Tongue (tissue), 2 donors: Measurements from ENCODE around the gene EPB41L4B. TPM values are rescaled to one million over a fixed set of nuclear protein-coding genes. Genes with fewer than 3 reads are reported as not detected.
"Not testable (repeated sequence)": the region's sequence is repeated elsewhere in the genome, so short reads cannot be mapped to it uniquely, and the experiment has no call there.

Source experiments
- DNase-seq: peaks from one replicate; pipeline ENCODE4 v3.0.0-alpha.2; 2015
- total RNA-seq: library from RNA; depleted of rRNA; stranded (reverse); fragments of >200 nt; gene quantifications from one replicate; pipeline ENCODE4 v1.2.3, GENCODE V29; 2014

EPB41L4B gene
- total RNA-seq, 1 donor from 2014 or later = 5.8 TPM

DNA sequence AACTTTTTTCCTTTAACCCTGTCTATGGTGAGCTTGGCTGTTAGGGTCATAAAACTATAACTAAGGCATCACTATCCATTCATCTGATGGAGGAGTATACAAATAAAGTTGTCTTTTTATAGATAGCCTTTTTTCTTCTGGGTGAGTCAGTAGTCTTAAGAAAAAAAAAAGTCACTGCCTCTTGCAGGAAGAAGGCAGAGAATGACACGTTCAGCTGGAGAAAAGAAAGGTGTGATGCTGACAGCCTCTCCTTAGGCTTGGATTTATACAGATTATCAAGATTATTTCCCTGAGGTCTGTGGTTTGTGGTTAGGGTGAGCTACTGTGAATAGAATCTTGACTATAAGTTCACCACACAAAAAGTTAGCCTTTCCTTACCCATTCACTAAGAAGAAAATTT, 23.0 kb downstream of the EPB41L4B start:
- no peak for DNase-seq

DNA sequence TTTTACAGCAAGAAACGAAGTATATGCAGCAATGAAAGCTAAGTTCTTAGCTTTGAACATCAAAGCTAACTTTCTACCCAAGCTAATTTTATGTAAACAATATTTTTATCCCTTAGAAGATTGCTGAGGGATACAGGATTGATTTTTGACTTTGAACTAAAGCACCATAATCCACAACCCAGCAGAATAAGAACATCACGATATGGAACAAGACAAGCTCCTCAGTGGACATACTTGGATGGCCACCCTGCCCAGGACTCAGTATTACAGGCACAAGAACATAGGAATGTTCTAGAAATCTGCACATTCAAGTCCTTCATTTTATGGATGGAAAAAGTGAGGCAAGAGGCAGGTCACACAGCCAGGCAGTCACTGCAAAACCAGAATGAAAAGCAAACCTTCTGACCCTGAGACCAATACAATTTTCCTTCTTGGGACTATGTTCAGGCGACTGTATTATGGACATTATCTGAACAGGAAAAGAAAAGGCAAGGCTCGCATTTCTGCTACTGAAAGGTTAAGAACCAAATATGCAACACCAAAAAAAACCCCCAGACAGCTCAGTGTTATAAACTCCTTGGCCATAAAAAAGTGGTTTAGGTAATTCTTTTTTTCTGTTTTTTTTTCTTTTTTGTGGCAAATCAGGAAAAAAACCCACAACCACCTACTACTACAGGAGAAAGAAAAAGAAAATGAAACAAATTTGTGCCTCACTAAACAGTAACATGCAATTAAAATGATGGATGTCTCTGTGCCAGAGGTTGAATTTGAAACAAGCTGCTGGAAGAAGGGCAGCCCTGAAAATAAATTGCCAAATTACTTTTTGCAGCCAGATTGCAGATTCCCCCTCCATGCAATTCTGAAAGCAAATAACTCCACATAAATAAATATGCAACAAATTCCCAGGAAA, 25.4 kb downstream of the EPB41L4B start:
- no peak for DNase-seq

DNA sequence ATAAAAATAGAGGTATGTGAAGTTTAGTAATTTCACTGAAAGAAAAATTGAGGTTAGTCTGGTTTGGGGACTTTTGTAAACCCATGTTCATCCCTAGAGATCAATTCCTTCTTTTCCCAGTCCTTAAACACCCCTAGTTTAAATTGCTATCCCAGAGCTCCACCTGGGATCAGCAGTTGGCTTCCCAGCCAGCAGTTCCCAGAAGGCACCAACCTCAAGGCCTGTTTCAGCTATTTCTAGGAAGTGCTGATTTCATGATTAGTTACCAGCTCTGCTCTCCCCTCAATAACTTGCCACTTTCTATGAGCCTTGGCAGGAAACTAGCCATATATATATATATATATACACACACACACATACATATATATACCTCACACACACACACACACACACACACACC, 30.5 kb downstream of the EPB41L4B start:
- no peak for DNase-seq

DNA sequence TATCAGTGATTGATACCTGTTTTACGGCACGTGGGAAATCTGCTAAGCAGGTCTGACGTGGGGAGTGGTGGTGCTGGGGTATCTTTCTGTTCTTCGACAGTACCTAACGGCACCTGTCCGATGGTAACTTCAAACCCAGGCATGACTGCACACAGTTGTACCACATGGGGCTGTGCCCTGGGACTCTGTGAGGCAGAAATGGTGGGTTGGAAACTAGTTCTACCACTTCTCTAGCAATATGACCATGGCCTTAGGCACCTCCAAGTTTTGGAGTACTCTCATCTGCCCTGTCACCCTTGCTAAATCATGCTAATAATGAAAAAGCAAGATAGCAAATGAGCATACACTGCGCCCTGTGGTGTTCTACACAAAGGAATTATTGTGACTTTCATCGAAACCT, 30.9 kb downstream of the EPB41L4B start:
- DNase-seq = no peak

DNA sequence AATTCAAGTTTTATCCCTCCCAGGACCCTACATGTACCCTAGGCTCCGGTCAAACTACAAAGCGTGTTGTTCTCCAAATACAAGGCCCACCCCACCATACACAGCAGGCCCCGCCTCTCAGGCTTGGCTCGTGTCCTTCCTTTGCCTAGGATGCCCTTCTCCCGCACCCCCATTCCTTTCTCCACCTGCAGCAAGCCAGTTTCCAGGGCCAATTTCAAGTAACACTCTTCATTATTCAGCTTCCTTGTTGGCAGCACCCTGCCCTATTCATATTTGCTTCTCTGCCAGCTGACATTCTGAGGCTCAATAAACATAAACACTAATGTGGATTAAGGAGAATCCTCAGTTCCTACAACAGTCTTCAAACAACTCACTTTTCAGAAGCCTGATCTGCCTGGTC, 31.7 kb downstream of the EPB41L4B start:
- DNase-seq = no peak

DNA sequence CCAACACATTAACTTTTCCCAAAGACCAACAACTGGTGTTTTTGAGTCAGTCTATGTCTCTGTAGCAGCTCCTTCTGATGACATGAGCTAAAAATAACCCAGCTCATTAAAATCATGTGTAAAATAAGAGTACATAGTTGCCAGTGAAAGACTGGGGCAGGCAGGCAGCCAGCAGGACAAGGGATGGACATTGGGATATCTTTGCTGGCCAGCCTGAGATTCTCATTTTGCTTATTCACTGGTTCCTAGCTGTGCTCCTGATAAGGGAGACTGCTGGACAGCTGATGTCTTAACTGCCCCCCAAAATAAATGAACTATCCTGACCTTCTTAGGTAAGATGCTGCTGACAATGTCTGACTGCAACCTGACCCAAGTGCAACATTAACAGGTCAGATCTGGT, 33.9 kb downstream of the EPB41L4B start:
- DNase-seq = no peak

DNA sequence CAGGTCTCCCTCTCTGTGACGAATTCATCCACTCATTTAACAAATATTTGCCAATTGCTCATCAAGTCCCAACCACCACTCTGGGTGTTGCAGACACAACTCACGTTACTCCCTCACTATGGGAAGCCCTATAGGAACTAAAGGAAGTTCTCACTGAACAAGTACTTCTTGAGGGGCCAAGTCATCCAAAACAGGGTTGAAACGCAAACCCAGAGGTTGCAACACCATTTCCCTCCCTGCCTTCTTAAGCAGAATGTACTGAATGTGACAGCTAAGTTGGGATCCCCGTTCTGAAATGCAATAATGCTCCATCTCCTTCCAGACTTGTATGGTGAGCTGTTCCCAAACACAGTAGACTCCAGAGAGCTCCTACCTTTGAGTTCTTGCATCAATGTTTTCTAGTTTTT, 34.3 kb downstream of the EPB41L4B start:
- DNase-seq = no peak

DNA sequence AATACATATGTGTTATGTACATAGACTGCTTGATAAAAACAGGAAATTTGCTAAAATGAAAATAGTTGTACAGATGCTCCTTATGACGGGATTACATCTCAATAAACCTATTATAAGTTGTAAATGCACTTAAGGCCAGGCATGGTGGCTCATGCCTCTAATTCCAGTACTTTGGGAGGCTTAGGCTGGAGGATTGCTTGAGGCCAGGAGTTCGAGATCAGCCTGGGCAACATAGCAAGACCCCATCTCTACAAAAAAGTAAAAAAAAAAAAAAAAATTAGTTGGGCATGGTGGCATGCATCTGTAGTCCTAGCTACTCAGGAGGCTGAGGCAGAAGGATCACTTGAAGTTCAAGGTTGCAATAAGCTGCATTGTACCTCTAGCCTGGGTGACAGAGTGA, 37.2 kb downstream of the EPB41L4B start:
- DNase-seq = not testable (repeated sequence)

DNA sequence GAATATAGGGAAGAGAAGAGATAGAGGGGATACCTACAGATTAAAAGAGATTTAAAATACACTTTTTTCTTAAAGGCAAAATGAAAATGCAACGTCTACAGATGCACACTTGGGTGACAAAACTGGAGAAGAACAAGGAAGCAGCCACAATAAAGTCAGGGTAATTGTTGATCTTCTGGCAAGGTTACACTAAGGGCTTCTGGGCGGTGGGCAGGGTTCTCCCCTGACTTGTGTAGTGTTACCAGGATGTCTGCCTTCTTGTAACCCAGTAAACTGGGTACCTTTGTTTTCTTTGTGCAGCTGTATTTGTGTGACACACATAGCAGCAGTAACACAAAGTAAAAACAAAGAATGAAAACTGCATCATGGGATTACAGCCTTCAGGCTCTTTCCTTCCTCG, 37.8 kb downstream of the EPB41L4B start:
- DNase-seq = no peak

DNA sequence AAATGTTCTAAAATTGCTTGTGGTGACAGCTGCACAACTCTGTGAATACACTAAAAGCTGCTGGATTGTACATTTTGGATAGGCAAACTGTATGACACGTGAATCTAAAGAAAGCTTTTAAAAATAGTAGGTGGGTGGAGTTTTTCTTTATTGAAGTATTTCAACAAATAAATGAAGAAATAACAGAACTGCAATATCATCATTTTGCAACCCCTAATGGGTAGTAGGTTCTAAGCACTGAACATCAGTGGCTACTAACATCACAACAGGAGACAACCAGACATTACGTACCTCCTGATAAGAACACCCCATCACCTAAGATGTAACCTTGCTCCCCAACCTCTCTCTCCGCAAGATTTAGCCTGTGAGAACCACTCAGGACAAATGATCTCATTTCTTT, 38.6 kb downstream of the EPB41L4B start:
- no peak for DNase-seq

DNA sequence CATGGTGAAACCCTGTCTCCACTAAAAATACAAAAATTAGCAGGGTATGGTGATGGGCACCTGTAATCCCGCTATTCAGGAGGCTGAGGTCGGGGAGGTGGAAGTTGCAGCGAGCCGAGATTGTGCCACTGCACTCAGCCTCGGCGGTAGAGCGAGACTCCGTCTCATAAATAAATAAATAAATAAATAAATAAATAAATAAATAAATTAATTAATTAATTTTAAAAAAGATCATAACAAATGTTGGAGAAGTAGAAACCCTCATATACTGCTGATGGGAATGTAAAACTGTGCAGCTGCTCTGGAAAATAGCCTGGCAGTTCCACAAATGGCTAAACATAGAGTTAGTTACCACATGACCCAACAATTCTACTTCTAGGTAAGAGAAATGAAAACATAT, 39.3 kb downstream of the EPB41L4B start:
- DNase-seq = no peak

DNA sequence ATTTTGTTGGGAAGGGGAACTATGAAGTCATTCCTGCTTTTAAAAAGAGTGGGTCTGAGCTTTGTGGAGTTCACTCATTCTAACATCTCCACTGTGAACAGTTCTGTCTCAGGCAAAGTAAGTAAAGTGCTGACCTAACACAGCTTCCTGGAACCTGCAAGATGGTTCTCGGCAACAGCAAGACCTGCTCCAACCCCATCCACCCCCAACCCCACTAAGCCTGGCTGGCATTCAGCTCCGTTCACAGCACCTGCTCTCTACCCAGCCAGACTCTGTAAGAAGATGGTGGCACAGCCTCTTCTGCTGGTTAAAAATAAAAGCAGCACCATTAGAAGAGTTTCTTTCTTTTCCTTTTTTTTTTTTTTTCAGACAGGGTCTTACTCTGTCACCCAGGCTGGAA, 42.0 kb downstream of the EPB41L4B start:
- peak; percentile 38 for DNase-seq

DNA sequence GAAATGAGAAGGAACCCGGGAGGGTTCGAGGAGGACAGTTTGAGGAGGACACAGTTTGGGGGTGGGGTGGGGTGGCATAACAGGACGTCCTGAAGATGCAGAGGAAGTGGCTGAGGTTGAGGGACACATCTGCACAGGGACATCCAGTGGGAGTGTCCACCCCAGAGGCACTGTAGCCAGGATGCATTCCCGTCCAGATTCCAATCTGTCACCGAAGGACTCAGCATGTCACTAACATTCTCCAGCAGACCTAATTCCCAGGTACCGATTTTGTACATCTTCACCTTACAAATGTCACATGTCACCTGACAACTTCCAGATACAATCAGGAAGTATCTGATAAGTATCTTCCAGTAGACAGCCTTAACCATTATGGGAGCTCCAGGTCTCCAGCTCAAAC, 42.6 kb downstream of the EPB41L4B start:
- no peak for DNase-seq

DNA sequence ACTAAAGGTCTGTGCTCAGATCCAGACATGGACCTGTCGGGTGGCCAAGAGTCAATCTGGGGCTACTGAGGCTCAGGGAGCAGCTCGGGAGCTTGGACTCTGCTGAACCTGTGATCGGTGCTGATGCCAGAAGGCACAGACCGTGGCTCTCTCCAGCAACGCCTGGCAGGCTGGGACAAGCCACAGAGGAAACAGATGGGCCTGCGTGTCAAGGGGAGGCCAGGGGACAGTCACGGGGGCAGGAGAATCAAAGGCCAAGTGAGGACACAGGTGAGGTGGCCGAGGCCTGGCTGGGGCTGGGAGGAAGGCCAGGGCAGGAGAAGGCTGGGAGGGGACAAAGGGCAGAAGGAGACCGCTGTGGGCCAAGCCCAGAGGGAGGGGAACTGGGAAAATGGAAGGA, 43.4 kb downstream of the EPB41L4B start:
- peak; percentile 11 for DNase-seq

DNA sequence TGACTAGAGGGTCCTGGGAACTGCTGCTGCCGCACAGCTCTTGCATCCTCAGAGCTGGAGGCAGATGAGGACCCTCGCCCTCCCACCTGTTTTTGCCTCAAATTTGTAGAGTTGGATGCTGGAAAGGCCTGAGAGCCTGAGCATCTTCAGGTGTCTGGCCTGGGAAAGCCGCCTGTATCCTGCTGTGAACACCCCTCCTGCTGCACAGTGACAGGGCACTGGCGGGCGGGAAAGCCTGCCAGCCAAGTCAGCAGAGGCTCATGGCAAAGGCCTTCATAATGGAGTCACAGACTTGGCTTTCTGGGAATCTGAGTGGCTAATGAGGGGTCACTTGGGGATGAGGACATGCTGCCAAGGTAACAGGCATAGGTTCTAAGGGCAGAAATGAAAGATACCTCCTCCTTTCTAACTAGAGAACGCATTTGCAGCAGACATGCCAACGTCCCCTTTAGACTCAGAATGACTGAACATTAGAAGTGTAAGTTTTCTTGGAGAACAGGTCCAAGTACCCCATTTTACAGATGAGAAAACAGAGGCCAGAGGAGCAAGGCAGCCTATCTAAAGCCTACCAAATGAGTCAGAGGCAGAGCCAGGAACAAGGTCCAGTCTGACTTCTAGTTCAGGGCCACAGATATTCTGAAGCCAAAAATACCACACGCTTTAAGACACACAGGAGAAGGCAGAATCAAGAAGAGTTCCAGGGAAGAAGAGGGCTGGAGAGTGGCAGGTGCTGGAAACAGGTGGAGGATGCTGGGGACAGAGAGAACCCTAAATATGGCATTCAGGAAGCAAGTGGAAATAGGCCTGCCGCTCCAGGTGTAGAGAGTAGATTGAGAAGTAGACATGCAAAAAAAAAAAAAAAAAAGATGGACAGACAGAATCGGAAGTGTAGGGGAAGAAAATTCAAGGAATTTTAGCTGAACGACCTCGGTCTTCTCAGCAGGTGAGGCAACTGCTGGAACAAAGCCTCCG, 44.1 kb downstream of the EPB41L4B start:
- no peak for DNase-seq

DNA sequence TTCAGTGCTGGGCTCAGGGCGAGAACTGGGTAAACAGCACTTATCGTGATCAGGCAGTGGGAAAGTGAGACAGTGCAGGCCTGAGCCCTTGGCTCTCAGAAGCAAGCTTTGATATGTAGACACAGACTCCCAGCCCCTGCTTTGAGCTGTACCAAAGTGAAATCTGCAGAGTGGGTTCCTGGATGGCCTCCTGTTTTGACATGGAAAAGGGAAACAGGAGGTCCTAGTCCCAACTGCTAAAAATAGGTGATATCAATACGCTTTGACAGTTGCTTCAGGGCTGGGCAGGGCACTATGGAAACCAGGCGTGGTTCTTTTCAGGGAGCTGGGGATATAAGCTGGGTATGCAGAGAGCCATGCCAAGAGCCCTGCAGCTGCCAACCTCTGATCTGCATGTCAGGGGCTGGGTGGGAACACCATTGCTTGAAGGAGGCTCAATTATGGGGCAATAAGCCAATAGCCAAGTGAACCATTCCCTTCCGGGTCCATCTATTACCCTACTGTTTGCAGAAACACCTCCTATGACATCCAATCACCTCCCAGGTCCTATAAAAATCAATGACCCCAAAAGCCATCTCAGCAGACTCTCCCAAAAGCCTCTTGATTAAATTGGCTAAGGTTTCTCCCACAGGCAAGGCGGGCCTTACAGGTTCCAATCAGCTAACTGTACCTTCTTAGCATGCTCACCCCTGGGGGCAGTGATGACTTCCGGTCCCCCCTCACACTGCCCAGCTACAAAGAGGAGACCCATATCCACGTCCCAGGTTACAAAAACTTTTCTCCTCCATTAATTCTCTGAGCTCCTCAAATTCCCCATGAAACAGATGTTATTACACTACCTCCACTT, 45.8 kb downstream of the EPB41L4B start:
- DNase-seq = peak; percentile 94

DNA sequence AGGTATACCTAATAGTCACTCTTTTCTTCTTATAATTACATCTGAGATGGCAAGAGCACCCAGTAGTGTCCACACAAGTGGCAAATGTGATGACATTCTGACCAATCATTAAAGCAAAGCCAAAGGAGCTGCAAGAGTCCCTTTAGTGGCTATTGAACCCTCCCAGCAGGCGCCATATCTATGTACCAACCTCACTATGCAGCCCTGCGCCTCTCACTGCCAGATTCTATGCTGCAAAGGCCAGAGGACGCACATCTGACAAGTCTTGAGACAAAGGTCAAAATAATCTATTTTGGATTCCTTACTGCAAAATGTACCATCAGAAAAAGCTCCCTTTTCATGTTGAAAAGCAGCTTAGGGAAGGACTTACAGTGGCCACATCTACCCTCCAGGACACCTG, 47.0 kb downstream of the EPB41L4B start:
- no peak for DNase-seq

DNA sequence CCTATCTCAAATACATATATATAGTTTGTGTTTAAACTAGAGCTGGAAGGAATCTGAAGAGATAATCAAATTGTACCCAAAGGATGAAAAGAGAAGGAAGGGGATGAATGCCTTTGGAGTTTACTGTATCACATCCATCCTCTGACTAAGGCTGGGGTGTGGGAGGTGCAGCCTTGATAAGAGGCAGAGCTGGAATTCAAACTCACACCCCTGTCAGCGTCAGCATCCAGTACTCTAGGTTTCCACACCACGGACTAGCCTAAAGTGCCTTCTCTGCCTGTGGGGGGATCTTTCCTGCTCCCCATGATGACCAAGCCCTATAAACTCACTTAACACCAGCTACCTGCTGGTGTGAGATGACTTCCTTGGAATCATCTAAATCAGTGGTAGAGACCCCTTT, 48.1 kb downstream of the EPB41L4B start:
- DNase-seq = no peak

DNA sequence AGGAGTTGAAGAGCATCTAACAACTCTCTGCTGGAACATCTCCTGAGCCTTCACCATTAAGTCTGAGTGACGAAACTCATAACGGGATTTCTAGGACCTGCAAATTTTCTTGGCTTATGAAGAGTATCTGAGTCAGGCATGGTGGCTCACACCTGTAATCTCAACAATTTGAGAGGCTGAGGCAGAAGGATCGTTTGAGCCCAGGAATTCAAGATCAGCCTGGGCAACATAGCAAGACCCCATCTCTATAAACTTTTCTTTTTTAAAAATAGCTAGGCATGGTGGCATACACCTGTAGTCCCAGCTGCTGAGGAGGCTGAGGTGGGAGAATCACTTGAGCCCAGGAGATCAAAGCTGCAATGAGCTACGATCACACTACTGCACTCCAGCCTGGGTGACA, 48.8 kb downstream of the EPB41L4B start:
- no peak for DNase-seq

DNA sequence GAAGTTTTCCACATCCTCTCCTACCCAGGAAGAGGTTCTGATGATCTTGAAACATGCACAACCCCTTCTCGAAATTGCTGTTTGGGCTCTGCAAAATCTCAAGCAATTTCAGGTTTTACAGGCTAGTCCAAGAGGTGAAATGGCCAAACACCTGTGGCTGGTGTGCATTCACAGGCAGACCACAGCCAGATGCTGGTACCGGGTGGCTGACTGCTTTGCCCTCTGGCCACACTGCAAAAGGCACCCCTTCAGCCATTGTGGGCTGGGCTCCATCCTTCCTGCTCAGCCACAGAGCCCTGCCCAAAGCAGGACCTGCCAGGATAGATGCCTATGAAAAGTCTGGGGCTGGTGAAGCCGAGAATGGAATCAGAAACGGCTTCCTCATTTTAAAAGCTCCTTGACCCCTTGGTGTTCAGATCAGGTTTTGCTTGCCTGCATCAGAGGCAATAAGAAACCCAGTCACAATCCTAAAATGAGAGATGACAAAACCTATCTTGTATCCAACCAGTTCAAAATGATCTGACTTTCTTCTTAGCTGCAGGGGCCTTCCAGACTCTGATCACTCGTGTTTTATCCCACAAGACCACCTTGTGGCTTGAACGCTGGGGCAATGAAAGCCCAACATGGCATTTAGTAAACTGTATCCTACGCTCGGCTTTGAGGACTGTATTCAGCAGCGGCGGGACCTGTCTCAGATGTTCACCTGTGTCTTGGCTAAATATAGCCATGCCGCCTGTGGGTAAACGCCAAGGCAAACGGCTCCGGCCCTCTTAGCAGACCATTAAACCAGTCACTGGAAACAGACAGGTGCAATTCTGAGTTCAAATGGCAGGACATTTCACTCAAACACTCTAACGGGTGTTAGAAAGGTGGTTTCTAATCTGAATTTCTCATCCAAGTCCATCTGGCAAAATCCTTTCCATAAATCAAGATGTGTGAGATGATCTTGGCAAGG, 49.6 kb downstream of the EPB41L4B start:
- DNase-seq = peak; percentile 28

DNA sequence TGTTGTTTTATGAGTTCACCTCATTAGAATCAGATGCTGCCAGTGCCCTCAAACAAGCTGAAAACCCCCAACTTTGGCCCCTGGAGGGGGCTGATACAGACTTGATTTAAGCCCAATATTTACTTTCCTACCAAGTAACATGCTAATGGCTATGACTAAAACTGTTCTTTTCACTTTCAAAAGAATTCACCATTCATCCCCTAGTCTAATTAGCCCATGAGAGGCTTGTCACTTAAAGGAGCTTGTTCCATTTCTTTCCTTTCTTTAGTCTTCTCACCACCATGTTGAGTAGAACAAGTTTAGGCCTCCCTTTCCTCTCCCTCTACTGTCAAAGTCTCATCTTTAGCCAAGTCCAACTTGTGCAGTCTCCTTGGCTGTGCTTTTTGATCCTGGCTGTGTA, 50.4 kb downstream of the EPB41L4B start:
- peak; percentile 3 for DNase-seq
